HG03442 (cell line): ENCODE results near the gene CORO6.

Source experiments
- ATAC-seq: cut with Tn5 transposase; IDR thresholded peaks from one replicate; pipeline ENCODE4 v1.9.1; 2021; ENCODE audit warnings: mild to moderate bottlenecking, moderate library complexity; ENCODE audit not compliant: unreplicated experiment

Gene CORO6

DNA sequence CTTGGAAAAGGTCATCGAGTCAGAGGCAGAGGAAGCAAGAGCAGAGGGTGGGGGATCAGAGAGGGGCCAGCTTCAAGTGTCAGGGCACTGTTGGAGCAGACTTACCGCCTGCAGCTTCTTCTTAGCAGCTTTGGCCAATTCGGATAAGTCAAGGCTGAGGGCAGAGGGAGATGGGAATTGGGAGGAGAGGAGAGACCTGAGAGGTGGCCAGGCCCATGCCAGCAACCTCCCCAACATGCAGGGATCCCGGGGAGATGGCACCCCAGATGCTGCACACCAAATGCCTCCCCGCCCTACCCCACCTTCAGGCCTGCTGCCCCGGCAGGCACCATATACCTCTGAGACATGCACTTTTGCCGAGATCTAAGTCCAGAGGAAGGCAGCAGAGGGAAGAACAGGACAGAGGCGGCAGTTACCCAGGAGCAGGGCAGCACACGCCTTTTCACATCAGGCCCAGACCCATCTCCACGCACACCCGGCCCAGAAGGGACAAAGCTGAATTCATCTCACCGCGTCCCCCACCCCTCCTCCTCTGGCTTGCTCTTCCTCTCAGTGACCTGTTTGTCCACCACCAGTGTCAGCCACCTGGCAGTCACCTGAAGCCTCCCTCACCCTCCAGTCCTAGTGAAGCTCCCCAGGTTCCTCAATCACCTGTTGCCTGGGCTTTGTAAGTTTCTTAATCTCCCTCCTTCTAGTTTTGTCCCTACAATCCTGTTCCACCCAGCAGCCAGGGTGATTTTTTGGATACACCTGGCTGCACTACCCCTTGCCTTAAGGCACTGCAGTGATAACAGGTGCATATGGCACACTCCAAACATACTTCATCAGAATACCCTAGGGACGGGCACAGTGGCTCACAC, 43.9 kb downstream of the CORO6 start:
- ATAC-seq = no peak

DNA sequence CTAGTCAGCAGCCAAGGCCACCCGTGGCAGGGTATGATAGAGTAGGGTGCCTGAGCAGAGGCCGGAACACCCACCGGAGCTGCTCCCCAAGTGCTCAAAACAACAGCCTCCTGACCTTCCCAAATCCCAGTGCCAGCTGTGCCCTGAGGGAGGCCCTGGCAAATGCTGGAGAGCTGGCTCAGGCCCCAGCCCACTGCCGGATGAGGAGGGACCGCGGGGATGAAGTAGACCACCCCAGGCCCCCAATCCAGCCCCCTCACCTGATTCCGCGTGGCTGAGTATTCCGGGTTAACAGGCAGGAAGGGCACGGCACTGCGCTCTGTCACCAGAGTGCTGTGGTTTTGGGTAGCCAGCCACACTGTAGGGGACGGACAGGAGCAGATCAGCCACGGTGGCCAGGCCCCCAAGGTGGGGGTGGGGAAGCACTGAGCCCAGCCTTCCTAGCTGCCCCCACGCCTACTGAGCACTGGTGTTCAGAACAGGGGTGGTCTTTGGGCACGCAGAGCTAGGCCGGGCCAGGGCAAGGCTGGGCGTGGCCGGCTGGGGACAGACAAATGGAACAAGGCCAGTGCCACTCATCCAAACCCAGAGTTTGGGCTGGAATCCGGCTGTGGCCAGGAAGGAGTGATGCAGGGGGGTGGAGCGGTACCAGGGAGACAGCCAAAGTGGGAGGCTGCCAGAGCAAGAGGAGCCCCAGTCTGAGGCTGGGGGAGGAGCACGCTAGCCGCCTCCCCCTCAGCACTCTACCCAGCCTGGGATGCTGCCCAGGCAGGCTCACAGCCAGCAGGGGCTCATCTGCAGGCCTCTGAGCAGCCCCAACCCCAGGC, 45.1 kb downstream of the CORO6 start:
- no peak for ATAC-seq

DNA sequence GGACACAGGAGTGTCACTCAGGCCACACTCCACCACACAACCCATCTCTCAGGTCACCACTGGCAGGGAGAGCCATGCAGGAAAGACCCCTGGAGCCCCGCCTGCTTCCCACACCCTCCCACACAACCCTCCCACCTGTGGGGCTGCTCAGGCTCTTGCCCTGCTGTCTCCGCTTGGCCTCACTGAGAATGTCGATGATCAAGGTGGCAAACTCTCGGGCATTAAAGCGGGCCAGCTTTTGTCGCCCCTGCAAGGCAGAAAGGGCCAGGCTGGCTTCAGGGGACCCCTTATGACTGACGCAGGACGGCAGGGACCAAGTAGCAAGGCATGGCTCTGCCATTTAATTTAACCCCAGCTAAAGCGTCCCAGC, 45.7 kb downstream of the CORO6 start:
- ATAC-seq = no peak

DNA sequence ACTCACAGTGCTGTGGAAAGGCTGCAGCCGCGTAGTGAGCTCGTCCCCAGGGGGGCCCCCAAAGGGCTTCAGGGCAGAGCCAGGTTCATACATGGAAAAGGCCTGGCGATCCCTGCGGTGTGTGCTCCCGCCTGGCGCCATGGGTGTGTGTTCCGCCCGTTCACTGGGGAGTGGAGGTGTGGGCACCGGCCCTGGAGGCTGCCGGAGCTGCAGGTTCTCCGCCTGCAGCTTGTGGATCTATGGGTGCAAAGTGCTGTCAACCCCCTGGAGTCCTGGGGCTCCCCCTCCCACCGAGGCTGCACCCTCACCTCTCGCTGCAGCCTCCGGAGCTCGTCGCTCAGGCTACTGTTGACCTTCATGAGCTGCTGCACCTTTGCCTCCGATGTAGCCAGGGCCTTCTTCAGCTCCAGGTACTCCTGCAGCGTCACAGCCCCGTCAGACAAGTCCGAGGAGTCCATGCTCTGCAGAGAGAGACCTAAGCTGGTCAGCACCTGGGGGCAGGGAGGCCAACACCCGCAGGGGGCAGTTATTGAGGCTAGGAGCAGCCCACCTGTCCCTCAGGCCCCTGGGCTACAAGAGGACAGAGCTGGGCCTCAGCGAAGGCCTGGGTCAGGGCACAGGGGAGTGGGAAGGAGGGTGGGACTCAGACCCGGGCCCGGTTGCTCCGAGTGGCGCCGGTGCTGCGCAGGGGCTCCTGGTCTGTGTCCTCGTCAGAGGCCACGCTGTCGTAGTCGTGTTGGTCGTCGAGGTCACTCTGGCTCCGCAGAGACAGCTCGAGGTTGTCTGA, 46.3 kb downstream of the CORO6 start:
- ATAC-seq = no peak

DNA sequence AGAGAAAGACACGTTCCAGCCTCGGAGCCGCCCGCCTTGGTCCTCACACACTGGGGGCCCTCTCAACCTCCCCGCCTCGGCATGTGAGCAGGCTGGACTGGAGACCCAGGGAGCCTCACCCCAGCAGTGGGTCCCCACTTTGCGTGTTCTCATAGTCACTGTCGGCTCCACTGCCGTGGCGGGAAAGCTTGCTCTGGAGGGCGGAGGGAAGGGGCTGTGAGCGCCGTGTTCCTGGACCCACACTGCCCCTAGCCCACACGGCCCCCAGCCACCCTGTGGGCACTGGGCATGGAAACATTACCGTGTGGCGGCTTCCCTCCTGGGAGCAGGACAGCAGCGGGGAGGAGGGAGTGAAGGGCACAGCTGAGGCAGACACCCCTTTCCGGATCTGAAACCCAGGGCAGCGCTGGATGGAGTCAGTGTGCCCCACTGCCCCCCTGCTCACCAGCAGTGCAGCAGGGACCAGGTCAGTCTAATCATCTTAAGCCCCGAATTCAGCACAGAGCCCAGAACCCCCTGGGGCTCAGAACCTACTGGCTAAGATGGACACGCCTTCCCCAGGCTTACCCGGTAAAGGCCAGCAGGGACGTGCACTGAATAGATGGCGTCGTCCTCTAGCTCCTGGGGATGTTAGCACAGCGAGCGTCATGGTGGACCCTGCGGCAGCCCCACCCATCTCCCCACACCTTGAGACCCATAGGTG, 47.0 kb downstream of the CORO6 start:
- no peak for ATAC-seq

DNA sequence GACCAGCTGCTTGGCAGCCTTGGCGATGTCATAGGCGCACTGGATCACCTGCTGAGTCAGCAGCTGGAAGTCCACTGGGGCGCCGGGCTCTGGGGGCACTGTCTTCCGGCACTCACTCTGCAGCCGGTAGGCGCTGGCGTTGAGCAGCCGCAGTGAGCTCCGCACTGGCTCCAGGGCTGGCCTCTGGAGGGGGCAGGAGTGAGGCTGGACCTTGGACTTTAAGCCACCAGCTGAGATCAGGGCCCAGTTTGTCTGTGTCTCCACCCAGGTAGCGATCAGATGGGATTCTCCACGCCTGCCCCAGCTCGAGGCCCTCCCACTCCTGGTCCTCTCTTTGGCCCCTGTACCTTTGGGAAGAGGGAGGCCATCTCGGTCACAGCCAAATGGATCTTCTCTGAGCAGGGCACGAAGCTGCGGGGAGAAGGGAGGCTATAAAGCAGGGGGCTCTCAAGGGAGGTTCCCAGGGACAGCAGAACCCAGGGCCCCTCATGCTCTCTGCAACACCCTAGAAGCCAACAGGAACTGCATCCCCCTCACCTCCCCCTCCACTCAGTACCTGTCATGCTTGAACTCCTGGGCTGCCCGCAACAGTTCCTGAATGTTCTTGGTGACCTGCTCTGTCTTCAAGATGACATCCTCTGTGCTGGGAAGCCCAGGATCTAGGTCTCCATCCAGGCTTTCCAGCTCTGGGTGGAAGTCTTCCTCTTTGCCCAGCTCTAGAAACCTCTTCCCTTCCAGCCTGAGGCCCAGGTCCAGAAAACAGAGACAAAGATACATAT, 47.8 kb downstream of the CORO6 start:
- ATAC-seq = no peak

DNA sequence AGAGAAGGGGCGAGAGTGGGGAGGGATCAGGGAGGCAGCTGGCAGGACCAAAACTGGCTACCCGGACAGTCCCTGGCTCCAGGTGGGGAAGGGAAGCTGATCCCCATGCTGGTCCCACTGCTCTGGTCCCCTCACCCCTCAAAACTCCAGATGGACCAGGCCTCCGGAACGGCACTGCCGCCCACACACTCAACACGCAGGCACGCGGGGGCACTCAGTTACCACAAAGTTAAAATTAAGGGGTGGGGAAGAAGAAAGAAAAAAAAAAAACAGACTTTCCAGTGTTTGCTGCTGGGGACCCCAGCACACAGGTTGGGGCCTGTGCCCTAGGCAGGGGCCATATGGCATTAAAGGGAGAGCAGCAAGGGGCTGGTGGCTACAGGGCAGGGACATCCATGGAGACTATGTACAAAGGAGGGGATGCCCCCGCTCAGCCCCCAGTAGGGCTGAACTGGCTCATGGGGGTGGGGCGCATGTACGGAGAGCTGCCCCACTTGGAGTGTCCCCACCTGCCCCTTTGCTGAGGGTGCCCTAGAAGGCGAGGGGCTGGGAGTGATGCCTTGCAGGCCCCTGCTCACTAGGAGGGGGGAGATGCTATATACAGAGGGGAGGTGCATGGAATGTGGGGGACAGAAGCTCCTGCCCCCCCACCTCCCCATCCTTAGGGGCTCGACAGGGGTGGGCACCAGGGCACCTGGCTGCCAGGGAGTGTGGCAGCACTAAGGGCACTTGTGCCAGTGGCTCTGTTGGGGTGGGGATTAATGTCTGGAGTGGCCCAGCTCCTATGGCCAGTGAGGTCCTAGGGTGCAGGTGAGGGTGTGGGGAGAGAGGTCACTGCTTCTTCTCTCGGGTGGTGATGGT, 48.6 kb downstream of the CORO6 start:
- no peak for ATAC-seq

DNA sequence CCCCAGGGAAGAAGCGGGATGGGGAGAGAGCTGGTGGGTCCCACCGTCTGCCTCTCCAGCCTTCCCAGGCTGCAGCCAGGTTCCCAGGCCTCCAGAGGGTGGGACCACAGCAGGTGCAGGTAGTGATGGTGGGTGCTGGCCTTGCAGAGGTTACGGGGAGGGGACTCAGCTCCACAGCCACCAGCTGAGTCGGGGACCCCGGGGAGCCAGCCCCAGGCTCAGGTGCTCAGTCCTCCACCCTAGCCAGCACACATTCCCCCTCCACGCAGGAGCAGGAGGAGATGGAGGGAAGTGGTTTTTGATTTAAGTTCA, 49.2 kb downstream of the CORO6 start:
- ATAC-seq = no peak

DNA sequence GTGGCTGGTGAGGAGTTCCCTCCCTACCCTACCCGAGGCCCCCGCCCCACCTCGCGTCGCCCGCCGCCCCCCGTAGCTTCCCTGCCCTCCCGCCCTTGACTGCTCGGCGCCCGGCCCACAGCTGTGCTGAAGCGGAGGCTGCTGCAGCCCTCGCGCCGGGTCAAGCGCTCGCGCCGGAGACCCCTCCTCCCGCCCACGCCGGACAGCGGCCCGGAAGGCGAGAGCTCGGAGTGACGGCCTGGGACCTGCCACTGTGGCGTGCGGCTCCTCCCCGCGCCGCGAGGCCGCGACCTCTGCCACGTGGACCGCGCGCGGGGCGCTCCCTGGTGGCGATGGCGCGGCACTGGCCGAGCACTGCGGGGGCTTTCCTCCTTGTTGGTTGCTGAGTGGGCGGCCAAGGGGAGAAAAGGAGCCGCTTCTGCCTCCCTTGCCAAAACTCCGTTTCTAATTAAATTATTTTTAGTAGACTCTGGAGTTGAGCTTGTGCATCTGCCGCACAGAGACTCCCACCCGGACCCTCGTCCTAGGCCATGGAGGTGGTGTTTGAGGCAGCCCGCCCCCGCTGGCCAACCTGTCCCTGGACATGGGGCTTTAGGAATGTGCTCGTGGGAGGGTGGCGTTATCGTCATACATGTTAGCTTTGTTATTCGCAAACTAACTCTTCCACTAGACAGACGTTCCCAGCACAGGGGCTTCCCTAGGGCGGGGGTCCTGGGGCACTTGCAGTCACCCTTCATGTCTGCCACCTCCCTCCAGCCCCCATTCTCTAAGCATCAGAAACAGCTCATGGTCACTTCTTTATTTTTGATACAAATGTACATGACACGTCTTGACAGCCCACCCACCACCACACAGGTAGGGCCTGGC, 49.8 kb downstream of the CORO6 start:
- no peak for ATAC-seq

DNA sequence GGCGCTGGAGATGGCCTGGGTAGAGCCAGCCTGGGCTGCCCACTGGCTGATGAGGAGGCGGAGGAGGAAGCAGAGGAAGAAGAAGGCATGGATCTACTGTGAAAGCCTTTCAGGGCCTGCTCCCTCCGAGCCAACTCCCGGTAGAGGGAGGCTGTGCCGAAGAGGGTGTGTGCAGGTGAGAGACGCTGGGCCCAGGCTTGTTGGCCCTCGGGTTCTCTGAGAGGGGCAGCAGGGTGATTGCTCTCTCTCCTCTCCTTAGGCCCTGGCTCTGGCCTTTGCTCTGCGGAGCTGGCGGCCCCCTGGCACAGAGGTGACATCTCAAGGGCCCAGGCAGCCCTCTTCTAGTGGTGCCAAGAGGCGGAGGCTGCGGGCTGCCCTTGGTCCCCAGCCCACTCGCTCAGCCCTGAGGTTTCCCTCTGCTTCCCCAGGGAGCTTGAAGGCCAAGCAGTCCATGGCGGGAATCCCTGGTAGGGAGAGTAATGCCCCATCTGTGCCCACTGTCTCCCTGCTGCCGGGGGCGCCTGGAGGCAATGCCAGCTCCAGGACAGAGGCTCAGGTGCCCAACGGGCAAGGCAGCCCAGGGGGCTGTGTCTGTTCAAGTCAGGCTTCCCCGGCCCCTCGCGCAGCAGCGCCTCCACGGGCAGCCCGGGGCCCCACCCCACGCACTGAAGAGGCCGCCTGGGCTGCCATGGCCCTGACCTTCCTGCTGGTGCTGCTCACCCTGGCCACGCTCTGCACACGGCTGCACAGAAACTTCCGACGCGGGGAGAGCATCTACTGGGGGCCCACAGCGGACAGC, 50.6 kb downstream of the CORO6 start:
- ATAC-seq = no peak

DNA sequence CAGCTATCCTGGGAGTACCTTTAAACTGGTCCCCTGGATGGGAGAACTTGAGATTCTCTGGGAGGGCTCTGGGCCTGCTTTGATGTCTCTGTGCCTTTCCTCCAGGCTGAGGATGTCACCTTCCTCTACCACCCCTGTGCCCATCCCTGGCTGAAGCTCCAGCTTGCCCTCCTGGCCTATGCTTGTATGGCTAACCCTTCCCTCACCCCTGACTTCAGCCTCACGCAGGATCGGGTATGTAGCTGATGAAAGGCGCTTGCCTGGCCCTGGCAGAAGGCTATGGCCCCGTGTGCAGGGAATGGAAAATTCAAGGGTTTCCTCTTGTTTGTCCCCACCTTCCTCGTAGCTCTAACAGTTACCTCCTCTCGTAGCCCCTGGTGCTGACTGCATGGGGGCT, 51.2 kb downstream of the CORO6 start:
- no peak for ATAC-seq

DNA sequence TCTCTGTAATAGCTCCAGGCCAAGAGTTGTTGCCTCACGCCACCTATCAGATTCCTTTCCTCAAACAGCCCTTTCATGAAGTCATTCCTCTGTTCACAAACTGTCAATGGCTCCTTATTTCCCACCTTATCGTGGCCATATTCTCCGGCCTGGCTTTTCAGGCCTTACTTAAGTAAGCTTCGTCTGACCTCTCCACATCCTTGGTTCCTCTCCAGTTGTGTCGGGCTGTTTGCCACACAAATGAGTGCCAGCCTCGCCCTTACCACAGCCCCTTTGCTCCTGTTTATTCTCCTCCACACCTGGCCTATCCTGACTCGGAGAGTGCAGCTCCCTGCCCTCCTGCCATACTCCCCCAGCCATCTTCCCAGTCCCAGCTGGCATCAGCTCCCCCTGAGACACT, 52.2 kb downstream of the CORO6 start:
- no peak for ATAC-seq

DNA sequence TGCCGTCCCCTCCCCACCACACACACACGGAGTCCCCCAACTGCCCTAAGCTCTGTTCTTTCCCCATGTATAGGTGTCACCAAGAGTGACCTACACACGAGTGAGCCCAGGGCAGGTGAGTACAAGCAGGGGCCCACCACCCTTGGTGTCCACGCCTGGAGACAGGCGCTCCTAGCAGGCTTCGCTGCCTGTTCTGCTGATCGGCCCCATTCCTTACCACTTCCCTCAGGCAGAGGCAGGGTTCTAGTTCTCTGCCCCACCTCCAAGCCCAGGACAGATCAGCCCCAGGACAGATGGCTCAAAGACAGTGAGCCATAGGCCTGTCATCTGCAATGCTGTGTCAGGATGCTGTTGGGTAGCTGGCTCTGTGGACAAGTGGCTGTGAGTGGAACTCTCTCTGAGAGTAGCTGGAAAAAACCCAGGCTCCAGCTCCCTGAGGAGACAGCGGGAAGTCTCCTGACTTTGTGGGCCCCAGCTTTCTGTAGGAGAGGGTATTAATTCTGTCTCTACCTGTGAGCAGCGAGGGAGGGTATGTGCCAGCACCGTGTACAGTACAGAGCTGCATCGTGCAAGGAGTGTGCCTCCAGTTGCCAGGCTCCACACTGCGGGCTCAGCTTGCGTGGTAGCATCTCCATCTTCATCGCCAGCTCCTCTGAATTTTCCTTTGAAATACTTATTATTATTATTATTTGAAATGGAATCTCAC, 53.3 kb downstream of the CORO6 start:
- ATAC-seq = no peak

DNA sequence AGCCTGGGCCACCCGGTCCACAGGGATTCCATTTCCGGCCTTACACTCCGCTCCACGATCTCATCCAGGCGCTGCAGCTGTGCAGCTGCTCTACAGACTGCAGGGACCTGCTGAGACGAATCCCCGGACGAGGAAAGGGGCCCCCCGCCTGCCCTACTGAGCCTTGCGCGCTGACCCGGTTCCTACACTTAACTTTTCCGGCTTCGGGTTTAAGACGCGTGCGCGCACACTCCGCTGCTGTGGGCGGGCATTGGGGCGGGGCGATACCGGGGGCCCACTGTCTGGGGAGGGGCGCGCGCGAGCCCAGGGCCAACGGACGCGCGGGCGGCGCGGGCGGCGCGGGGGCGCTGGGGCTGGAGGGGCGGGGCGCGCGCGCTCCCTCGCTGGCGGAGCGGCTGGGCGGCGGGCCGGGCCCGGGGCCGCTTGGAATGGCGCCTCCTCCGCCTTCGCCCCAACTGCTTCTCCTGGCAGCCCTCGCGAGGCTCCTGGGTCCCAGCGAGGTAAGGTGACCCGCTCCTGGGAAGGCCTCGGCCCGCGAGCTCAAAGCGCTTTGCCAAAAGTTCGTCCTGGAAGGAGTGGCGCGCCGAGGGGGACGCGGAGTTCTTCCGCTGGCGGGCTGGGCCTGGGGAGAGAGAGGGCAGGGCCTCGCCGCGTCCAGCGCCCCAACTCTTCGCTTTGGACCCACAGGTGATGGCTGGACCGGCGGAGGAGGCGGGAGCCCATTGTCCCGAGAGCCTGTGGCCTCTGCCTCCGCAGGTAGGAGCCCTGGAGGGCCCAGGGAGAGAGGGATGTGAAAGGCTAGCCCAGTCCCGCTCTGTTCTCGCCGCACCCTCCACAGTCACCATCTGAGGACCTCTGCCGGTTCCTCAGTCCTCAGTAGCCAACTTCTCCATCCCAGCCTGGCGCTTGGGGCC, 54.1 kb downstream of the CORO6 start, which contains the start of gene TP53I13:
TSS of gene TP53I13 (plus strand) at position 371 of the 914 bp plus-strand sequence. CDS start at position 429, 58 bp downstream.
- ATAC-seq = peak; percentile 32

DNA sequence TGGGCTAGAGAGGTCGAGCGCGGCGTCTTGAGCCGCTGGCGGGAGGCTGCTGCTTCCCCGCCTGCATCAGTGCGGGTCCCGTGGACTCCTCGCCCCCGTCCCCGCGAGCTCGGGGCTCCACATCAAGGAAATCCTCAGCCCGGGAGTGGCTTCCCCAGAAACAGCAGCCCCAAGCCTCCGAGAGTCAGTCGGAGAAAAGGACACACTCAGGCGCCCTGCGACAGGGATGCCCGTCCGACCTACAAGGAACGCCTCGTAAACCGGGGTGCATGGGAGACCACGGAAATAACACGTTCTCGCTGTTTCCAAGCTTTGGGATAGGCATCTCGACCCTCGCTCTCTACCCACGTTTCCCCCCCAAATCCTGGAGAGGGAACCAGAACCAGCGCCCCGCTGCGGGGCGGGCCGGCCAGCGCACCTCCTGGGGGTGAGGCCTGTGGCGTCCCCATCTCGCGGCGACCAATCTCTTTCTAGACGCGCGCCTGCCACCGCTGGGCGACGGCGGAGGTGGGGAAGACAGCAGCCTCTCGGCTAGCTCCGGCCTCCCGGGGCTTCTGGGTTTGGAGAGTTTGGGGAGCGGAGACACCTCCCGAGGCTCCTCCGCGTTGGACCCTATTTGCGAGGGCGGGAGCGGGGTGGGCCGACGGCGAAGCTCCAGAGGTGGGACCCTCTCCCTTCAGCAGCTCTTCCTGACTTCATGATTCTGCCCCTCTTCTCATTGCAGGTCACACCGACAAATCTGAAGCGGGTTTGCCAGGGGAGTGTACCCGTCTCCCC, 55.0 kb downstream of the CORO6 start:
- ATAC-seq = peak; percentile 27
